ENCODE measurements around the gene AMTN. TPM values are rescaled to one million over a fixed set of nuclear protein-coding genes. Genes with fewer than 3 reads are reported as not detected.

The AMTN gene
- total RNA-seq, 2 experiments from 2014 or later: not detected

DNA sequence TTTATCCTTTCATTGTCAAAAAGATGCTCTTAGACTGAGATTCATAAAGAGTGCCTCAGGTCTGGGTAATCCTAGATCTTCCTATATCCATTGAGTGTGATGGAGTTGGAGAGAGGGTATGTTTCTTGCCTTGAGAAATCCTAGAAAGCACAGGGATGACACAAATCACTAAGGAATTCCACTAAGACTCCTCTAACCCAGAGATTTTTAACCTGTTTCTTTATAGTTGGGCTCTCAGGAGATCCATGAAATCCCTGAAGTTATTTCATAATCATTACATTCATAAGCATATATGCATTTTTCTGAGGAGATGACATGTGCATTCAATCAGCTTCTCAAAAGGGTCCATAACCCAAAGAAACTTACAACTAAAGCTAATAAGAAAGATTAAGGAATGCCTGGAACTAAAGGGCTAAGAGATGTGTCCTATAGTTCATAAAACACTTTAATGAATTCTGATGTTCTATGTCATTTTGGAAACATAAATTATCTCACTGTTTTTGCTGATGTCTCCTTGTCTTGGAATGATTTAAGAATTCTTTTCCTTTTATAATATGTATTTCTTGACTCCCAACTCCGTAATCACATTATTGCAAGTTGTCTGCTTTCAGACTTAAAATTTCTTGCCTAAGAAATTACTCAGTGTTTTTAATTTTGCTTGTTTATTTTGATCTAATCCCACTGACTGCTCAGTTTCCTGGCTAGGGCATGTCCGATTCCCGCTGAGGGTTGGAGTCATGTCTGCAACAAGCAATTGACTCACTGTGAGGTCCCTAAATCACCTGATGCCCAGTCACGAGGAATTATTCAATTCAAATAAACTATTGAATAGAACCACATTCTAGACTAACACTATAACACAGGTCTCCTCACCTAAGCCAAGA lies 2.8 kb upstream of the AMTN start:
- Mint-ChIP-seq H3K36me3 (ENCODE audit: low read depth) (no peaks in the 10 kb centered on the region), H3K4me1 (ENCODE audit: low read depth) (no peaks in the 10 kb centered on the region), H3K27ac (no peak overlapping the region), H3K27me3 (peaks cover 10% of the 10 kb centered on the region), H3K4me3 (no peak overlapping the region), H3K9me3 (no peaks in the 10 kb centered on the region)
- no peak overlapping the region for H3K4me3 ChIP-seq (ENCODE audit: low read length)
- ChIA-PET CTCF (no interaction called here), POLR2A (no interaction called here)
- DNase-seq (no peak), ATAC-seq (ENCODE audit: poor library complexity) (no peak)
- no peaks in the 10 kb centered on the region for H3K9me3 ChIP-seq (ENCODE audit: control insufficient read depth in 1 of 2, insufficient read depth in 1 of 2, low read length in 2 of 2)
- H3K27ac ChIP-seq (ENCODE audit: low read depth in 1 of 2, low read length in 2 of 2): no peak overlapping the region
- no peaks in the 10 kb centered on the region for H3K27me3 ChIP-seq (ENCODE audit: control insufficient read depth in 1 of 2, insufficient read depth in 2 of 2, low read length in 2 of 2)
- intact Hi-C loops (cut with DNase I, micrococcal nuclease): no loop called here
- H3K4me1 ChIP-seq (ENCODE audit: insufficient read depth, low read length): no peaks in the 10 kb centered on the region
- no peaks in the 10 kb centered on the region for H3K36me3 ChIP-seq (ENCODE audit: insufficient read depth, low read length)
- TF ChIP-seq, protein P1, sequence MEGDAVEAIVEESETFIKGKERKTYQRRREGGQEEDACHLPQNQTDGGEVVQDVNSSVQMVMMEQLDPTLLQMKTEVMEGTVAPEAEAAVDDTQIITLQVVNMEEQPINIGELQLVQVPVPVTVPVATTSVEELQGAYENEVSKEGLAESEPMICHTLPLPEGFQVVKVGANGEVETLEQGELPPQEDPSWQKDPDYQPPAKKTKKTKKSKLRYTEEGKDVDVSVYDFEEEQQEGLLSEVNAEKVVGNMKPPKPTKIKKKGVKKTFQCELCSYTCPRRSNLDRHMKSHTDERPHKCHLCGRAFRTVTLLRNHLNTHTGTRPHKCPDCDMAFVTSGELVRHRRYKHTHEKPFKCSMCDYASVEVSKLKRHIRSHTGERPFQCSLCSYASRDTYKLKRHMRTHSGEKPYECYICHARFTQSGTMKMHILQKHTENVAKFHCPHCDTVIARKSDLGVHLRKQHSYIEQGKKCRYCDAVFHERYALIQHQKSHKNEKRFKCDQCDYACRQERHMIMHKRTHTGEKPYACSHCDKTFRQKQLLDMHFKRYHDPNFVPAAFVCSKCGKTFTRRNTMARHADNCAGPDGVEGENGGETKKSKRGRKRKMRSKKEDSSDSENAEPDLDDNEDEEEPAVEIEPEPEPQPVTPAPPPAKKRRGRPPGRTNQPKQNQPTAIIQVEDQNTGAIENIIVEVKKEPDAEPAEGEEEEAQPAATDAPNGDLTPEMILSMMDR (IDR thresholded peaks at IDR 0.05): no peak

DNA sequence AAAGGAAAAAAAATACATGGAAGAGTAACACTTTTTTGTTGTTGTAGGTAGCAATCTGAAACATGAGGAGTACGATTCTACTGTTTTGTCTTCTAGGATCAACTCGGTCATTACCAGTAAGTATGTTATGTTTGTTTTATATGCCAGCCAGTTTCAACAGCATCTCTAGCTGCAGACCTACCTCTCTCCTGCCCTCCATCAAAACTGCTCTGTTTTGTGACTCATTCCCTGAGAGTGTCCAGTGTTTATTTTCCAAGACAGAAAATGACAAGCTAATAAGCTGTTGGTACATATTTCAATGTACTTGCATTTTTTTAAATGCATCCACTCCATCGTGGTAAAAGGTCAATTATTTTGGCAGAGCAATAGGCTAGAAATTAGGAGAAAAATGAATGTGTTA lies 347 bp downstream of the AMTN start:
- Mint-ChIP-seq H3K9me3 (no peaks in the 10 kb centered on the region), H3K4me3 (no peak overlapping the region), H3K4me1 (ENCODE audit: low read depth) (no peaks in the 10 kb centered on the region), H3K27ac (no peak overlapping the region), H3K27me3 (peaks cover 15% of the 10 kb centered on the region), H3K36me3 (ENCODE audit: low read depth) (no peaks in the 10 kb centered on the region)
- Histone ChIP-seq H3K4me3 (ENCODE audit: low read length) (no peak overlapping the region), H3K27me3 (ENCODE audit: control insufficient read depth in 1 of 2, insufficient read depth in 2 of 2, low read length in 2 of 2) (no peaks in the 10 kb centered on the region), H3K4me1 (ENCODE audit: insufficient read depth, low read length) (no peaks in the 10 kb centered on the region), H3K9me3 (ENCODE audit: control insufficient read depth in 1 of 2, insufficient read depth in 1 of 2, low read length in 2 of 2) (no peaks in the 10 kb centered on the region), H3K36me3 (ENCODE audit: insufficient read depth, low read length) (no peaks in the 10 kb centered on the region), H3K27ac (ENCODE audit: low read depth in 1 of 2, low read length in 2 of 2) (no peak overlapping the region)
- intact Hi-C loops (cut with DNase I, micrococcal nuclease): no loop called here
- DNase-seq: no peak
- ChIA-PET CTCF (no interaction called here), POLR2A (interaction anchor here (0.7 kb wide), 1 partner anchor 159 kb away, joined by 4 read pairs; no protein-coding TSS in a partner anchor)
- no peak for ATAC-seq (ENCODE audit: poor library complexity)
- TF ChIP-seq, protein P1 (IDR thresholded peaks at IDR 0.05): no peak

DNA sequence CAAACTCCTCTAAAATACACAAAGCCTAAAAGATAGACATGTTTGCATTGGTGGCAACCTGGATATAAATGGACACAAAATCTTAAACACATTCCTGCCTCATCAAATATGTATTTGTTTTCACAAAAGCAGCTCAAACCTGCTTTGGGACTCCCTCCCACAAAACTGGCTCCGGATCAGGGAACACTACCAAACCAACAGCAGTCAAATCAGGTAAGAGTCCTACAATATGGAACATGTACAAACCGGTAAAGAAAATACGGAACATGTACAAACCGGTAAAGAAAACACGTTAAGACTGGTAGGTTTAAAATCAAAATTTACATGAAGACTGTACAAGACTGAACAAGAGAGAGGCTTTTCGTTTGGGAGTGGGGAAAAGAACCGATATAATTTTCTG lies 4.3 kb downstream of the AMTN start:
- Histone ChIP-seq H3K9me3 (ENCODE audit: control insufficient read depth in 1 of 2, insufficient read depth in 1 of 2, low read length in 2 of 2) (no peaks in the 10 kb centered on the region), H3K4me3 (ENCODE audit: low read length) (no peak overlapping the region), H3K4me1 (ENCODE audit: insufficient read depth, low read length) (no peaks in the 10 kb centered on the region), H3K27ac (ENCODE audit: low read depth in 1 of 2, low read length in 2 of 2) (no peak overlapping the region), H3K27me3 (ENCODE audit: control insufficient read depth in 1 of 2, insufficient read depth in 2 of 2, low read length in 2 of 2) (peaks cover 0 to 3% of the 10 kb centered on the region in 2 experiments), H3K36me3 (ENCODE audit: insufficient read depth, low read length) (no peaks in the 10 kb centered on the region)
- Mint-ChIP-seq H3K36me3 (ENCODE audit: low read depth) (no peaks in the 10 kb centered on the region), H3K4me3 (no peak overlapping the region), H3K4me1 (ENCODE audit: low read depth) (no peaks in the 10 kb centered on the region), H3K9me3 (no peaks in the 10 kb centered on the region), H3K27ac (no peak overlapping the region), H3K27me3 (peaks cover 26% of the 10 kb centered on the region)
- TF ChIP-seq, protein P1 (IDR thresholded peaks at IDR 0.05): no peak
- ChIA-PET POLR2A (no interaction called here), CTCF (no interaction called here)
- no peak for DNase-seq
- ATAC-seq (ENCODE audit: poor library complexity): no peak
- intact Hi-C loops (cut with DNase I, micrococcal nuclease): no loop called here

All from CD4-positive, alpha-beta T cell (primary cell).